Measurements from ENCODE around the gene CFAP46.

GRCh38 chr10:132869621-132870020 is 72.7 kb downstream of the CFAP46 start:
- no peak for TF ChIP-seq FOXM1 (IDR thresholded peaks at IDR 0.05; ENCODE audit: borderline replicate concordance)
- TF ChIP-seq ARNT (IDR thresholded peaks at IDR 0.05), result no peak
